Subcutaneous abdominal adipose tissue (tissue), 5 donors: ENCODE results near the gene OGFOD1.

ENCODE experiments used
- H3K27ac ChIP-seq: one replicate; pipeline ENCODE4 v1.7.0; 2013; ENCODE audit warnings: low read depth, mild to moderate bottlenecking, inconsistent platforms, low read length, moderate library complexity
- H3K27me3 ChIP-seq, 5 donors: one replicate each; pipeline ENCODE4 v1.7.0; 2013; ENCODE audit warnings: low read length in 5 of 5, inconsistent platforms in 1 of 5; ENCODE audit not compliant: control insufficient read depth in 5 of 5, insufficient read depth in 4 of 5
- H3K36me3 ChIP-seq, 5 donors: one replicate each; pipeline ENCODE4 v1.7.0; 2013; ENCODE audit warnings: low read length in 5 of 5; ENCODE audit not compliant: control insufficient read depth in 5 of 5, insufficient read depth in 5 of 5
- H3K4me1 ChIP-seq, 5 donors: one replicate each; pipeline ENCODE4 v1.7.0; 2013; ENCODE audit warnings: low read length in 5 of 5, mild to moderate bottlenecking in 3 of 5, moderate library complexity in 1 of 5; ENCODE audit not compliant: control insufficient read depth in 5 of 5, insufficient read depth in 5 of 5
- H3K4me3 ChIP-seq, 5 donors: one replicate each; pipeline ENCODE4 v1.7.0; 2013; ENCODE audit warnings: low read length in 5 of 5, low read depth in 1 of 5
- H3K9ac ChIP-seq, 5 donors: one replicate each; pipeline ENCODE4 v1.7.0; 2013; ENCODE audit warnings: low read length in 5 of 5, mild to moderate bottlenecking in 4 of 5, moderate library complexity in 3 of 5
- H3K9me3 ChIP-seq, 5 donors: one replicate each; pipeline ENCODE4 v1.7.0; 2013; ENCODE audit warnings: low read length in 5 of 5; ENCODE audit not compliant: control insufficient read depth in 5 of 5
- donor health status: healthy.
- donor health status: healthy.
- donor health status: healthy.
- donor health status: healthy.
- donor health status: healthy.

The OGFOD1 gene

DNA sequence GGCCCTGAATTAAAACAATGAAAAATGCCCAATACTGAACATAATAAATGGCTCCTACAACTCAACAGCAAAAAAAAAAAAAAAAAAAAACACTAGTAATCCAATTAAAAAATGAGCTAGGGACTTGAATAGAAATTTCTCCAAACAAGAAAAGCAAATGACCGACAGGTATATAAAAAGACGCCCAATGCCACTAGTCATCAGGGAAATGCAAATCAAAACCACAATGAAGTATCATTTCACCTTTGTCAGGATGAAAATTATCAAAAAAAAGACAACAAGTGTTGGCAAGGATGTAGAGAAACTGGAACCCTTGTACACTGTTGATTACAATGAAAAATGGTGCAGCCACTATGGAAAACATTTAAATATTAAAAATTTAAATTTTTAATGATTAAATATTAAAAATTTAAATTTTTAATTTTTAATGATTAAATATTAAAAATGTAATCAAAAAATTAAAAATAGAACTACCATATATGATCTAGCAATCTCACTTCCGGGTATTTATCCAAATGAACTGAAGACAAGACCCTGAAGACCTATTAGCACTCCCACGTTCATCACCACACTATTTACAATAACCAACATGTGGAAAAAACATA lies 40.4 kb downstream of the OGFOD1 start:
- Histone ChIP-seq H3K4me3 (no peak overlapping the region), H3K36me3 (peaks cover 9 to 20% (median 17%) of the 10 kb centered on the region in 5 donors), H3K27ac (no peak overlapping the region), H3K9ac (no peak overlapping the region), H3K27me3 (no peaks in the 10 kb centered on the region), H3K9me3 (no peaks in the 10 kb centered on the region), H3K4me1 (no peaks in the 10 kb centered on the region)

DNA sequence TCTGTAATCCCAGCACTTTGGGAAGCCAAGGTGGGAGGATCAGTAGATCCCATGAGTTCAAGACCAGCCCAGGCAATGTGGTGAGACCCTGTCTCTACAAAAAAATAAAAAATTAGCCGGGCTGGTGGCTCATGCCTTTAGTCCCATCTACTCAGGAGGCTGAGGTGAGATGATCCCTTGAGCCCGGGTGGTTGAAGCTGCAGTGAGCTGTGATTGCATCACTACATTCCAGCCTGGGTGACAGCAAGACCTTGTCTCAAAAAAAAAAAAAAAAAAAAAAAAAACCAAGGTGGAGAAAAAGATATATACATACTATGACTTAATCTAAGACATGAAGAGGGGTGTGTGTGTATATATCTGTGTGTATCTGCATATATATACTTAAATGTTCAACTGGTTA lies 41.8 kb downstream of the OGFOD1 start:
- Histone ChIP-seq H3K36me3 (peaks cover 22 to 33% (median 31%) of the 10 kb centered on the region in 5 donors), H3K27me3 (no peaks in the 10 kb centered on the region), H3K4me1 (no peaks in the 10 kb centered on the region), H3K4me3 (no peak overlapping the region), H3K27ac (no peak overlapping the region), H3K9ac (no peak overlapping the region), H3K9me3 (no peaks in the 10 kb centered on the region)

- H3K27me3 ChIP-seq: no peaks in the 10 kb centered on the region
- no peak overlapping the region for H3K9ac ChIP-seq
- H3K36me3 ChIP-seq: peaks cover 29 to 39% (median 38%) of the 10 kb centered on the region in 5 donors
- H3K4me3 ChIP-seq: no peak overlapping the region
- no peak overlapping the region for H3K27ac ChIP-seq
- H3K9me3 ChIP-seq: no peaks in the 10 kb centered on the region
- H3K4me1 ChIP-seq: no peaks in the 10 kb centered on the region
These were observed 42.5 kb downstream of the OGFOD1 start for GRCh38 chr16:56493815-56494214.

DNA sequence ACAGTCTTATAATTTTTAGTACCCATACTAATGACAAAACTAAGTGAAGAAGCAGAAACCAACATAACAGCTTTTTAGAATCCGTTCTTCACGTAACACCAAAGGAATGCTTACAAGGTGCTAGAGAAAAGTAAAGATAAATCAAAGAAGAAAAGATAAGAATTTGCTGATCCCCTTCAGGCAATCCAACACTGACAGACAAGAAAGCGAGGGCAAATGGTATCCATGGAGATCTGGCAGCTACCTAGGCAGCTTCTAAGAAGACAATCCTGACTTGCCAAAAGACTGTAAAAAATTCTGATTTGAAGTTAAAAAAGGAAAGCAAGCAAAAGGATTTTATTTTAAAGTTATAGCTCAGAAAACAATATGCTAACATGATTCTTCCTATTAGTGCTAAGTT lies 53.8 kb downstream of the OGFOD1 start:
- Histone ChIP-seq H3K9ac (no peak overlapping the region), H3K4me3 (no peak overlapping the region), H3K9me3 (no peaks in the 10 kb centered on the region), H3K36me3 (peaks cover 48 to 74% (median 61%) of the 10 kb centered on the region in 5 donors), H3K27me3 (no peaks in the 10 kb centered on the region), H3K4me1 (no peaks in the 10 kb centered on the region), H3K27ac (no peak overlapping the region)

- H3K9ac ChIP-seq: no peak overlapping the region
- H3K4me1 ChIP-seq: no peaks in the 10 kb centered on the region
- H3K27me3 ChIP-seq: no peaks in the 10 kb centered on the region
- no peaks in the 10 kb centered on the region for H3K9me3 ChIP-seq
- no peak overlapping the region for H3K27ac ChIP-seq
- no peak overlapping the region for H3K4me3 ChIP-seq
- H3K36me3 ChIP-seq: peaks cover 40 to 68% (median 52%) of the 10 kb centered on the region in 5 donors
These were observed 55.6 kb downstream of the OGFOD1 start for GRCh38 chr16:56506941-56507340.

- no peak overlapping the region for H3K9ac ChIP-seq
- H3K36me3 ChIP-seq: peaks cover 28 to 50% (median 33%) of the 10 kb centered on the region in 5 donors
- no peak overlapping the region for H3K27ac ChIP-seq
These were observed 59.2 kb downstream of the OGFOD1 start for GRCh38 chr16:56510544-56510943.

DNA sequence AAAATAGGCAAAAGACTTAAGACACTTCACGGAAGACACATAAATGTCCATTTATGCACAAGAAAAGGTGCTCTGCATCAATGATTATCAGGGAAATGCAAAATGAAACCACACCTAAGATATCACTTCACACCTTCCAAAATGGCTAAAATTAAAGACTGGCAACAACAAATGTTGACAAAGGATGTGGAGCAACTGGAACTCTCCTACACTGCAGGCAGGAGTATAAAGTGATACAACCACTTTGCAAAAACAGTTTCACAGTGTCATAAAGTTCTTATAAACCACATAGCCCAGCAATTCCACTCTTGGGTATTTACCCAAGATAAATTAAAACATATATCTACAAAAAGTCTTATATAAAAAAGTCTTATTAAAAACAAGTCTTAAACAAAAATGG lies 60.7 kb downstream of the OGFOD1 start:
- Histone ChIP-seq H3K9me3 (no peaks in the 10 kb centered on the region), H3K27ac (no peak overlapping the region), H3K9ac (no peak overlapping the region), H3K27me3 (no peaks in the 10 kb centered on the region), H3K36me3 (peaks cover 16 to 41% (median 27%) of the 10 kb centered on the region in 5 donors), H3K4me3 (no peak overlapping the region), H3K4me1 (peaks cover 0 to 3% (median 0%) of the 10 kb centered on the region in 5 donors)

More at GRCh38 chr16:56510544-56510943, 59.2 kb downstream of the OGFOD1 start:
- no peaks in the 10 kb centered on the region for H3K9me3 ChIP-seq
- H3K4me3 ChIP-seq: no peak overlapping the region
- H3K27me3 ChIP-seq: no peaks in the 10 kb centered on the region
- peaks cover 0 to 3% (median 0%) of the 10 kb centered on the region in 5 donors for H3K4me1 ChIP-seq

DNA sequence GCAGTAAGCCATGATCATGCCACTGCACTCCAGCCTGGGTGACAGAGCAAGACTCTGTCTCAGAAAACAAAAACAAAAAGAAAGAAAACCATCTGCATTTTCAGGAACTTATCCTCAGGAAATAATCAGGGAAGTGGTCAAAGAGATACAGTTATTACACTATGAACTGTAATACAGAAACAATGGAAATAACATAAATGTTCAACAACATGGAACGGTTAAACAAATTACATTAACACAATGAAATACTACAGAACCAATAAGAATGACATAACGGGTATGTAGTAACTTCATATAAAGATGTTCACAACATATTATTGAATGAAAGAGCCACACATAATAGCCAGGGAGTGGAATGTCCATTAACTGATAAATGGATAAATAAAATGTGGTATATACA lies 61.7 kb downstream of the OGFOD1 start:
- Histone ChIP-seq H3K27ac (no peak overlapping the region), H3K27me3 (no peaks in the 10 kb centered on the region), H3K9me3 (no peaks in the 10 kb centered on the region), H3K4me3 (no peak overlapping the region), H3K9ac (no peak overlapping the region), H3K4me1 (peaks cover 0 to 4% (median 3%) of the 10 kb centered on the region in 5 donors), H3K36me3 (peaks cover 10 to 37% (median 25%) of the 10 kb centered on the region in 5 donors)

DNA sequence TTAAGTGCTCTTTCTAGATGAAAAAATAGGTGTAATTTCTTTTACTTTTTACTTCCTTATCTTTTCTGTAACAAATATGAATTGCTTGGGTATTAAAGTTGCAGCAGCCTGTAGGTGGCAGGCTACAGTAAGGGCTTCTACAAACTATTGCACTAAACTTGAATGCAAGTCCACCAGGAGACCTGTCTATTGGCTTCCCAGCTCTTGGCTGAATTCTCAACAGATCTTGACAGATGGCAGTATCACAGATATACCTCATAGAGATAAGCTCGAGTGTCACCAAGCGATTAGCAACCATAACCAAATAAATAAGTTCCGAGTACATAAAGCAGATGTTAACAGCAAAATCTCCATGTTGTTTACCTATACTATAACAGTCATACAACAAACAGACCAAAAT lies 62.6 kb downstream of the OGFOD1 start:
- peaks cover 0 to 7% (median 6%) of the 10 kb centered on the region in 5 donors for H3K4me1 ChIP-seq
- no peak overlapping the region for H3K9ac ChIP-seq
- H3K27ac ChIP-seq: no peak overlapping the region
- H3K9me3 ChIP-seq: no peaks in the 10 kb centered on the region
- H3K27me3 ChIP-seq: no peaks in the 10 kb centered on the region
- peaks cover 7 to 28% (median 17%) of the 10 kb centered on the region in 5 donors for H3K36me3 ChIP-seq
- no peak overlapping the region for H3K4me3 ChIP-seq

- no peak overlapping the region for H3K9ac ChIP-seq
These were observed 63.5 kb downstream of the OGFOD1 start for GRCh38 chr16:56514845-56515244.

More at GRCh38 chr16:56514845-56515244, 63.5 kb downstream of the OGFOD1 start:
- Histone ChIP-seq H3K9me3 (no peaks in the 10 kb centered on the region), H3K4me1 (peaks cover 0 to 12% (median 10%) of the 10 kb centered on the region in 5 donors), H3K27ac (no peak overlapping the region), H3K4me3 (no peak overlapping the region), H3K36me3 (peaks cover 2 to 20% (median 11%) of the 10 kb centered on the region in 5 donors), H3K27me3 (no peaks in the 10 kb centered on the region)
